ENCODE data around the gene IGSF21. TPM values are rescaled to one million over a fixed set of nuclear protein-coding genes. Genes with fewer than 3 reads are reported as not detected.

Gene IGSF21
- polyA plus RNA-seq, 1 of the 3 experiments (the other 2 are of a cell fraction), result not detected

DNA sequence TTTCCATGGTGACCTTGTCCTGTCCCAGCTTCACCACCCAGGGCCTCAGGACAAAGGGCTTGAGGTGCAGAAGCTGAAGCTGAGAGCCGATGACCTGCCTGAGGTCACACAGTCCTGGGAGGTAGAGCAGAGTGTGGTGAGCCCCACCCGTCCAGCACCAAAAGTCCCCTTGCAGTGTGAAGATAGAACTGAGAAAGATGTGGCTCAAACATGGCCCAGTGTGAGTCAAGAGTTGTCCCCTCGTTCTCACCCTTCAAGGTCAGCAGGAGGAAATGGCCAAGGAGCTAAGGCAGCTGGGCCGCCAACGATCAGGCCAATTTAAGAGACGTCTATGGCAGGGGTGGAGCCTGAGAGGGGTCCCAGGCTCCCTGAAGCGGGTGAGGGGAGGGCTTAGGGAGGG, 215.7 kb downstream of the IGSF21 start:
- Histone ChIP-seq H3K27ac (ENCODE audit: low read depth in 2 of 2, low read length in 1 of 2) (no peak overlapping the region), H4K20me1 (ENCODE audit: insufficient read depth) (no peaks in the 10 kb centered on the region), H3K4me3 (ENCODE audit: low read depth in 2 of 2, low read length in 1 of 2) (no peak overlapping the region), H3K9me3 (no peaks in the 10 kb centered on the region; the same call in 1 of the 2 replicates), H3K27me3 (ENCODE audit: insufficient read depth) (no peaks in the 10 kb centered on the region), H3K36me3 (replicated peaks in 1 of 2; ENCODE audit: control insufficient read depth in 1 of 2, insufficient read depth in 2 of 2, low read length in 1 of 2) (no peaks in the 10 kb centered on the region), H3K4me1 (ENCODE audit: control insufficient read depth in 1 of 2, insufficient read depth in 2 of 2, low read depth in 1 of 2, low read length in 1 of 2) (peaks cover 0 to 21% of the 10 kb centered on the region in 2 experiments; a peak in 1 of 4 replicates), H3K79me2 (ENCODE audit: insufficient read depth) (no peaks in the 10 kb centered on the region), H3F3A (replicated peaks; ENCODE audit: insufficient read depth) (no peaks in the 10 kb centered on the region), H3K9ac (no peak overlapping the region), H3K4me2 (no peak overlapping the region), H2AFZ (ENCODE audit: low read depth) (no peak overlapping the region), H3K9me2 (no peaks in the 10 kb centered on the region)
- WGBS (ENCODE audit: low lambda C conversion rate), result 45% methylated on average over 7 of the region's 7 CpGs
- ChIA-PET CTCF (interaction anchor here (0.6 to 1.1 kb wide), 2 partner anchors 13 to 51 kb away, joined by 3 read pairs; no protein-coding TSS in a partner anchor), POLR2A (no interaction called here)
- no peak for TF ChIP-seq SIN3A (IDR thresholded peaks at IDR 0.05; ENCODE audit: borderline replicate concordance, low read depth, low read length)
- TF ChIP-seq RAD21 (IDR thresholded peaks at IDR 0.05; ENCODE audit: low read length), result no peak
- no peak for TF ChIP-seq RFX5 (IDR thresholded peaks at IDR 0.05; ENCODE audit: low read length)
- TF ChIP-seq YY1 (IDR thresholded peaks at IDR 0.05; ENCODE audit: low read depth), result no peak
- no peak for TF ChIP-seq JUND (IDR thresholded peaks at IDR 0.05)
- TF ChIP-seq, protein P1, sequence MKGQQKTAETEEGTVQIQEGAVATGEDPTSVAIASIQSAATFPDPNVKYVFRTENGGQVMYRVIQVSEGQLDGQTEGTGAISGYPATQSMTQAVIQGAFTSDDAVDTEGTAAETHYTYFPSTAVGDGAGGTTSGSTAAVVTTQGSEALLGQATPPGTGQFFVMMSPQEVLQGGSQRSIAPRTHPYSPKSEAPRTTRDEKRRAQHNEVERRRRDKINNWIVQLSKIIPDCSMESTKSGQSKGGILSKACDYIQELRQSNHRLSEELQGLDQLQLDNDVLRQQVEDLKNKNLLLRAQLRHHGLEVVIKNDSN (IDR thresholded peaks at IDR 0.05; ENCODE audit: borderline replicate concordance, low read depth), result no peak
- no peak for TF ChIP-seq RXRA (IDR thresholded peaks at IDR 0.05; ENCODE audit: borderline replicate concordance, low read depth)
- no peak for TF ChIP-seq FOXM1 (IDR thresholded peaks at IDR 0.05; ENCODE audit: low read depth)
- no peak for TF ChIP-seq FOSL2 (IDR thresholded peaks at IDR 0.05; ENCODE audit: borderline replicate concordance, low read depth)
- TF ChIP-seq TEAD4 (IDR thresholded peaks at IDR 0.05; ENCODE audit: borderline replicate concordance, insufficient read depth), result no peak
- TF ChIP-seq, protein P2, sequence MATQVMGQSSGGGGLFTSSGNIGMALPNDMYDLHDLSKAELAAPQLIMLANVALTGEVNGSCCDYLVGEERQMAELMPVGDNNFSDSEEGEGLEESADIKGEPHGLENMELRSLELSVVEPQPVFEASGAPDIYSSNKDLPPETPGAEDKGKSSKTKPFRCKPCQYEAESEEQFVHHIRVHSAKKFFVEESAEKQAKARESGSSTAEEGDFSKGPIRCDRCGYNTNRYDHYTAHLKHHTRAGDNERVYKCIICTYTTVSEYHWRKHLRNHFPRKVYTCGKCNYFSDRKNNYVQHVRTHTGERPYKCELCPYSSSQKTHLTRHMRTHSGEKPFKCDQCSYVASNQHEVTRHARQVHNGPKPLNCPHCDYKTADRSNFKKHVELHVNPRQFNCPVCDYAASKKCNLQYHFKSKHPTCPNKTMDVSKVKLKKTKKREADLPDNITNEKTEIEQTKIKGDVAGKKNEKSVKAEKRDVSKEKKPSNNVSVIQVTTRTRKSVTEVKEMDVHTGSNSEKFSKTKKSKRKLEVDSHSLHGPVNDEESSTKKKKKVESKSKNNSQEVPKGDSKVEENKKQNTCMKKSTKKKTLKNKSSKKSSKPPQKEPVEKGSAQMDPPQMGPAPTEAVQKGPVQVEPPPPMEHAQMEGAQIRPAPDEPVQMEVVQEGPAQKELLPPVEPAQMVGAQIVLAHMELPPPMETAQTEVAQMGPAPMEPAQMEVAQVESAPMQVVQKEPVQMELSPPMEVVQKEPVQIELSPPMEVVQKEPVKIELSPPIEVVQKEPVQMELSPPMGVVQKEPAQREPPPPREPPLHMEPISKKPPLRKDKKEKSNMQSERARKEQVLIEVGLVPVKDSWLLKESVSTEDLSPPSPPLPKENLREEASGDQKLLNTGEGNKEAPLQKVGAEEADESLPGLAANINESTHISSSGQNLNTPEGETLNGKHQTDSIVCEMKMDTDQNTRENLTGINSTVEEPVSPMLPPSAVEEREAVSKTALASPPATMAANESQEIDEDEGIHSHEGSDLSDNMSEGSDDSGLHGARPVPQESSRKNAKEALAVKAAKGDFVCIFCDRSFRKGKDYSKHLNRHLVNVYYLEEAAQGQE (IDR thresholded peaks at IDR 0.05; ENCODE audit: low read depth, low read length), result no peak
- no peak for TF ChIP-seq EZH2phosphoT487 (IDR thresholded peaks at IDR 0.05; ENCODE audit: borderline replicate concordance, low read depth)
- no peak for TF ChIP-seq POLR2AphosphoS5 (IDR thresholded peaks at IDR 0.05; ENCODE audit: low read depth, low read length)
- DNase-seq, result no peak

DNA sequence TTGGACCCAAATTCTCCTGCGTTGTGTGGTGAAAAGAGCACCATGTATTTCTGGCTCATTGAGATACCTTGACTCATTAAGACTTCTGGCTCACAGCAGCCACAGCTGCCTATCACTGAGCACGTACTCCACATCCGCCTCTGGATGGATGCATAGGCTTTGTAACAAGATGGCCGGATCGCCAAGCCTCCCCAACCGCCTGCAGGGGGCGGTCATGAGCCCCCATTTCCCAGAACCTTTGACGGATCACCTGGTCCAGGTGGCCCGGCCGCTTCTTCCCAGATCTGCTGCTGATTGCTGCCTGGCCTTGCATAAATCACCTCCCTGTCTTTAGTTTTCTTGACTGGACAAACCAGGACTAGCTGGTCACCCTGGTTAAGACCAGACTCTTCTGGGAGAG, 216.6 kb downstream of the IGSF21 start:
- peaks cover 0 to 24% of the 10 kb centered on the region in 2 experiments; a peak in 1 of 4 replicates for H3K4me1 ChIP-seq (ENCODE audit: control insufficient read depth in 1 of 2, insufficient read depth in 2 of 2, low read depth in 1 of 2, low read length in 1 of 2)
- no peak overlapping the region for H2AFZ ChIP-seq (ENCODE audit: low read depth)
- no peaks in the 10 kb centered on the region for H3K9me2 ChIP-seq
- H3K4me3 ChIP-seq (ENCODE audit: low read depth in 2 of 2, low read length in 1 of 2), result no peak overlapping the region
- H3K27ac ChIP-seq (ENCODE audit: low read depth in 2 of 2, low read length in 1 of 2), result no peak overlapping the region
- ChIA-PET POLR2A (no interaction called here), CTCF (interaction anchor here (1.6 kb wide), 1 partner anchor 224 kb away, joined by 6 read pairs; no protein-coding TSS in a partner anchor)
- H3F3A ChIP-seq (replicated peaks; ENCODE audit: insufficient read depth), result no peaks in the 10 kb centered on the region
- no peaks in the 10 kb centered on the region for H3K79me2 ChIP-seq (ENCODE audit: insufficient read depth)
- no peak for TF ChIP-seq TEAD4 (IDR thresholded peaks at IDR 0.05; ENCODE audit: borderline replicate concordance, insufficient read depth)
- no peak for TF ChIP-seq MEF2A (IDR thresholded peaks at IDR 0.05; ENCODE audit: borderline replicate concordance, low read depth)
- no peak for DNase-seq
- no peak overlapping the region for H3K9ac ChIP-seq
- no peaks in the 10 kb centered on the region for H3K36me3 ChIP-seq (replicated peaks in 1 of 2; ENCODE audit: control insufficient read depth in 1 of 2, insufficient read depth in 2 of 2, low read length in 1 of 2)
- H4K20me1 ChIP-seq (ENCODE audit: insufficient read depth), result no peaks in the 10 kb centered on the region
- no peaks in the 10 kb centered on the region; the same call in 1 of the 2 replicates for H3K9me3 ChIP-seq
- H3K4me2 ChIP-seq, result no peak overlapping the region
- WGBS (ENCODE audit: low lambda C conversion rate), result 69% methylated on average over 10 of the region's 10 CpGs
- H3K27me3 ChIP-seq (ENCODE audit: insufficient read depth), result no peaks in the 10 kb centered on the region
